ENCODE measurements around the gene ECI1. TPM values are rescaled to one million over a fixed set of nuclear protein-coding genes. Genes with fewer than 3 reads are reported as not detected.

The ECI1 gene
- total RNA-seq, 2 experiments from 2014 or later, result 10.1 to 12.5 TPM

- ChIA-PET CTCF (no interaction called here), POLR2A (interaction anchor here (0.6 to 1.0 kb wide), 2 partner anchors 206 to 843 kb away, joined by 3 to 4 read pairs; partner anchors contain the start of gene TEDC2)
- TF ChIP-seq CTCF (IDR thresholded peaks at IDR 0.05), result no peak
These were observed 1.9 kb upstream of the ECI1 start for GRCh38 chr16:2253293-2253692.

GRCh38 chr16:2252806-2253148 lies 1.4 kb upstream of the ECI1 start:
- ChIA-PET POLR2A (interaction anchor here (0.6 to 3.0 kb wide), 6 partner anchors 11 to 207 kb away, joined by 3 to 18 read pairs (median 12); partner anchors contain the start of genes PGP, RNPS1, TEDC2 and TRAF7), CTCF (interaction anchor here (1.8 kb wide), 1 partner anchor 58 kb away, joined by 8 read pairs; no protein-coding TSS in a partner anchor)
- Histone ChIP-seq H3K27ac (ENCODE audit: low read depth in 1 of 2, low read length in 2 of 2) (no peak overlapping the region), H3K36me3 (ENCODE audit: insufficient read depth, low read length) (peaks cover 30% of the 10 kb centered on the region), H3K9me3 (ENCODE audit: control insufficient read depth in 1 of 2, insufficient read depth in 1 of 2, low read length in 2 of 2) (no peaks in the 10 kb centered on the region), H3K4me1 (ENCODE audit: insufficient read depth, low read length) (peaks cover 19% of the 10 kb centered on the region), H3K27me3 (ENCODE audit: control insufficient read depth in 1 of 2, insufficient read depth in 2 of 2, low read length in 2 of 2) (no peaks in the 10 kb centered on the region), H3K4me3 (ENCODE audit: low read length) (no peak overlapping the region)
- no peak for ATAC-seq (ENCODE audit: poor library complexity)
- no peaks in the 10 kb centered on the region for H3K27me3 Mint-ChIP-seq
- peak overlapping the region; percentile 65 for H3K4me3 Mint-ChIP-seq
- no peaks in the 10 kb centered on the region for H3K9me3 Mint-ChIP-seq
- no peak for TF ChIP-seq CTCF (IDR thresholded peaks at IDR 0.05)
- DNase-seq, result no peak
- H3K4me1 Mint-ChIP-seq (ENCODE audit: low read depth), result peaks cover 11% of the 10 kb centered on the region
- peak overlapping the region; percentile 93 for H3K27ac Mint-ChIP-seq
- intact Hi-C loops (cut with DNase I, micrococcal nuclease), result loop anchor here (2.0 to 10.0 kb wide), 3 partner anchors 45 to 228 kb away; partner anchors contain the start of genes MLST8 (in 1 of the 2) and NHERF2 (in 1 of the 2)
- H3K36me3 Mint-ChIP-seq (ENCODE audit: low read depth), result peaks cover 61% of the 10 kb centered on the region

More at GRCh38 chr16:2253293-2253692, 1.9 kb upstream of the ECI1 start:
- ATAC-seq (ENCODE audit: poor library complexity) (no peak), DNase-seq (no peak)
- peaks cover 66% of the 10 kb centered on the region for H3K36me3 Mint-ChIP-seq (ENCODE audit: low read depth)
- intact Hi-C loops (cut with DNase I, micrococcal nuclease), result loop anchor here (2.0 to 10.0 kb wide), 3 partner anchors 46 to 228 kb away; partner anchors contain the start of genes MLST8 (in 1 of the 2) and NHERF2 (in 1 of the 2)
- Histone ChIP-seq H3K4me1 (ENCODE audit: insufficient read depth, low read length) (peaks cover 19% of the 10 kb centered on the region), H3K27ac (ENCODE audit: low read depth in 1 of 2, low read length in 2 of 2) (no peak overlapping the region), H3K36me3 (ENCODE audit: insufficient read depth, low read length) (peaks cover 36% of the 10 kb centered on the region), H3K4me3 (ENCODE audit: low read length) (no peak overlapping the region), H3K27me3 (ENCODE audit: control insufficient read depth in 1 of 2, insufficient read depth in 2 of 2, low read length in 2 of 2) (no peaks in the 10 kb centered on the region), H3K9me3 (ENCODE audit: control insufficient read depth in 1 of 2, insufficient read depth in 1 of 2, low read length in 2 of 2) (no peaks in the 10 kb centered on the region)
- H3K4me3 Mint-ChIP-seq, result peak overlapping the region; percentile 65
- H3K27ac Mint-ChIP-seq, result peak overlapping the region; percentile 93
- H3K9me3 Mint-ChIP-seq, result no peaks in the 10 kb centered on the region
- peaks cover 11% of the 10 kb centered on the region for H3K4me1 Mint-ChIP-seq (ENCODE audit: low read depth)
- no peaks in the 10 kb centered on the region for H3K27me3 Mint-ChIP-seq

GRCh38 chr16:2250652-2251295 lies 613 bp downstream of the ECI1 start:
- H3K4me3 Mint-ChIP-seq, result peak overlapping the region; percentile 92
- POLR2A ChIA-PET, result interaction anchor here (0.6 to 3.0 kb wide), 14 partner anchors 16 to 1046 kb away, joined by 3 to 18 read pairs (median 5); partner anchors contain the start of genes ABCA3, AMDHD2, MLST8 and NUBP2
- H3K27ac ChIP-seq (ENCODE audit: low read depth in 1 of 2, low read length in 2 of 2), result peak overlapping the region; percentile 21 to 64
- DNase-seq, result peak in 12 of 14 experiments; percentile 9 to 68 (median 48)
- peaks cover 41% of the 10 kb centered on the region for H3K36me3 Mint-ChIP-seq (ENCODE audit: low read depth)
- intact Hi-C loops (cut with DNase I, micrococcal nuclease), result loop anchor here (2.0 to 10.0 kb wide), 4 partner anchors 18 to 226 kb away; partner anchors contain the start of genes MLST8 (in 2 of the 2), NHERF2 (in 1 of the 2) and RNPS1 (in 1 of the 2)
- no peaks in the 10 kb centered on the region for H3K9me3 Mint-ChIP-seq
- H3K27me3 Mint-ChIP-seq, result no peaks in the 10 kb centered on the region
- H3K27me3 ChIP-seq (ENCODE audit: control insufficient read depth in 1 of 2, insufficient read depth in 2 of 2, low read length in 2 of 2), result no peaks in the 10 kb centered on the region
- H3K9me3 ChIP-seq (ENCODE audit: control insufficient read depth in 1 of 2, insufficient read depth in 1 of 2, low read length in 2 of 2), result no peaks in the 10 kb centered on the region
- H3K4me1 ChIP-seq (ENCODE audit: insufficient read depth, low read length), result peaks cover 19% of the 10 kb centered on the region
- peak overlapping the region; percentile 66 for H3K4me3 ChIP-seq (ENCODE audit: low read length)
- H3K4me1 Mint-ChIP-seq (ENCODE audit: low read depth), result peaks cover 11% of the 10 kb centered on the region
- peak overlapping the region; percentile 93 for H3K27ac Mint-ChIP-seq
- H3K36me3 ChIP-seq (ENCODE audit: insufficient read depth, low read length), result peaks cover 20% of the 10 kb centered on the region
- no peak for TF ChIP-seq CTCF (IDR thresholded peaks at IDR 0.05)
- ATAC-seq (ENCODE audit: poor library complexity), result peak; percentile 26
- CTCF ChIA-PET, result interaction anchor here (1.2 to 1.8 kb wide), 2 partner anchors 36 to 56 kb away, joined by 5 to 8 read pairs; partner anchors contain the start of gene PGP

Measured in CD4-positive, alpha-beta T cell (primary cell).